Gastrocnemius medialis (tissue), 4 donors: ENCODE results near the gene TAF1B. TPM values are rescaled to one million over a fixed set of nuclear protein-coding genes. Genes with fewer than 3 reads are reported as not detected.

Experiments used
- ATAC-seq, 2 donors: fragments of 150-250 bp; one replicate each; pipeline ENCODE4 v1.9.1; 2016
- DNase-seq, 2 donors: peaks; one replicate each; pipeline ENCODE4 v3.0.0-alpha.2; 2019
- H3K27ac ChIP-seq, 4 donors: fragments of 200-600 bp; sonication (generic); 1 replicate in 1 of 4; 2 replicates in 3 of 4; pipeline ENCODE4 v1.5.1; 2016 to 2018; ENCODE audit warnings: mild to moderate bottlenecking in 2 of 4, moderate library complexity in 1 of 4
- H3K27me3 ChIP-seq, 3 donors: fragments of 200-600 bp; sonication (generic) in 2 of 3; 1 replicate in 1 of 3; 2 replicates in 2 of 3; pipeline versions ENCODE4 v1.5.1 to v1.6.0; 2016 to 2019; ENCODE audit warnings: mild to moderate bottlenecking in 1 of 3, moderate library complexity in 1 of 3
- H3K36me3 ChIP-seq, 2 donors: fragments of 200-600 bp; sonication (generic) in 1 of 2; one replicate each; pipeline ENCODE4 v1.5.1; 2017 to 2018
- H3K4me1 ChIP-seq, 2 donors: fragments of 200-600 bp; sonication (generic) in 1 of 2; one replicate each; pipeline ENCODE4 v1.5.1; 2016 to 2017; ENCODE audit warnings: mild to moderate bottlenecking in 2 of 2
- H3K4me3 ChIP-seq, 4 donors: fragments of 200-600 bp; sonication (generic) in 3 of 4; 1 replicate in 1 of 4; 2 replicates in 3 of 4; pipeline ENCODE4 v1.5.1; 2016 to 2019; ENCODE audit warnings: mild to moderate bottlenecking in 2 of 4
- H3K9me3 ChIP-seq, 3 donors: fragments of 200-600 bp; sonication (generic) in 2 of 3; 1 replicate in 1 of 3; 2 replicates in 2 of 3; pipeline ENCODE4 v1.5.1; 2016 to 2019
- CTCF ChIP-seq, 5 experiments: fragments of 450-650 bp in 3 of 5; fragments of 200-600 bp in 2 of 5; sonication (generic) in 2 of 5; IDR thresholded peaks in 4 of 5; conservative IDR thresholded peaks in 1 of 5; 1 replicate in 4 of 5; 2 replicates in 1 of 5; pipeline ENCODE4 v1.5.1; 2016 to 2019; ENCODE audit warnings: antibody characterized with exemption in 5 of 5, mild to moderate bottlenecking in 3 of 5, moderate library complexity in 3 of 5
- POLR2A ChIP-seq, 2 donors: fragments of 450-650 bp; IDR thresholded peaks; one replicate each; pipeline ENCODE4 v1.6.1; 2017; ENCODE audit warnings: antibody characterized with exemption in 2 of 2, mild to moderate bottlenecking in 2 of 2, moderate library complexity in 2 of 2
- in situ Hi-C, 4 donors: fragments of 200-750 bp; cut with MboI; loops; one replicate each; pipeline versions ENCODE4 v1.15.0 to v1.8.0; 2017; ENCODE audit warnings: low sequenced_read_pairs in 4 of 4
- intact Hi-C: fragments of 100-400 bp; cut with DNase I; formaldehyde crosslinking; loops from one replicate; pipeline ENCODE4 v1.15.1; 2023; ENCODE audit warnings: low total_unique reads
- total RNA-seq, 4 donors: library from RNA; depleted of rRNA; stranded (reverse); fragments of >200 nt; gene quantifications; one replicate each; pipeline versions ENCODE4 v1.1.0 to v1.2.3, GENCODE V29; 2016

TAF1B gene
- total RNA-seq, 4 donors from 2014 or later: 5.0 to 8.4 (median 7.3) TPM

DNA sequence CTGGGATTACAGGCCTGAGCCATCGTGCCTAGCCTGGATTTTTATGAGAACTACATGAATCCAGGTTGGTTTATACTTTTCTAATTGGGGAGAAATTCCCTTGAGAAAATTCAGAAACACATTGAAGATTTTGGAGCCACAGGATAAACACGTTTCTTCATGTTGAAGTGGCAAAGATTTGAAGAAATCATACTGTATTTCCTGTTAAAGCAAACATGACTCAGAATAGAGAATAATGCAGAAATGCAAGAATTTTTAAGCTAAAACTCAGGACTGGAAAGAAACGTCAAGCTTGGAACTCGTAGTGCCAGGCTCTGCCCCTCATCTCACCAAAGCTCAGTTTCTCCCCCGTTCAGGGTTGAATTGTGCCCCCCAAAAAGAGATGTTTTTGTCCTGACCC, 32.1 kb upstream of the TAF1B start:
- intact Hi-C loops (loop anchor here (5.0 kb wide), 2 partner anchors 101 to 236 kb away; no protein-coding TSS in a partner anchor), in situ Hi-C loops (loop anchor here in 3 of 4 donors (10.0 to 25.0 kb wide), 2 partner anchors 226 to 234 kb away; partner anchors contain the start of gene KLF11 (in 3 of the 3))
- Histone ChIP-seq H3K36me3 (no peaks in the 10 kb centered on the region), H3K27me3 (no peaks in the 10 kb centered on the region), H3K27ac (no peak overlapping the region), H3K9me3 (no peaks in the 10 kb centered on the region), H3K4me1 (peaks cover 3 to 7% of the 10 kb centered on the region in 2 donors), H3K4me3 (no peak overlapping the region)
- TF ChIP-seq CTCF (IDR thresholded peaks at IDR 0.05 in 4 of 5, conservative IDR thresholded peaks at IDR 0.05 in 1 of 5) (no peak), POLR2A (IDR thresholded peaks at IDR 0.05) (no peak)
- DNase-seq: no peak
- ATAC-seq: no peak

- Histone ChIP-seq H3K36me3 (no peaks in the 10 kb centered on the region), H3K4me3 (no peak overlapping the region), H3K9me3 (no peaks in the 10 kb centered on the region), H3K27ac (peak overlapping the region in 2 of 4 donors; percentile 39 to 42), H3K27me3 (no peaks in the 10 kb centered on the region), H3K4me1 (peaks cover 3 to 7% of the 10 kb centered on the region in 2 donors)
- ATAC-seq (peak; percentile 51 to 62), DNase-seq (no peak)
- TF ChIP-seq CTCF (IDR thresholded peaks at IDR 0.05 in 4 of 5, conservative IDR thresholded peaks at IDR 0.05 in 1 of 5) (no peak), POLR2A (IDR thresholded peaks at IDR 0.05) (no peak)
- intact Hi-C loops (loop anchor here (2.0 to 5.0 kb wide), 3 partner anchors 100 to 285 kb away; no protein-coding TSS in a partner anchor), in situ Hi-C loops (loop anchor here in 3 of 4 donors (10.0 to 25.0 kb wide), 2 partner anchors 225 to 233 kb away; partner anchors contain the start of gene KLF11 (in 3 of the 3))
These were observed 31.4 kb upstream of the TAF1B start for GRCh38 chr2:9811679-9812511.

DNA sequence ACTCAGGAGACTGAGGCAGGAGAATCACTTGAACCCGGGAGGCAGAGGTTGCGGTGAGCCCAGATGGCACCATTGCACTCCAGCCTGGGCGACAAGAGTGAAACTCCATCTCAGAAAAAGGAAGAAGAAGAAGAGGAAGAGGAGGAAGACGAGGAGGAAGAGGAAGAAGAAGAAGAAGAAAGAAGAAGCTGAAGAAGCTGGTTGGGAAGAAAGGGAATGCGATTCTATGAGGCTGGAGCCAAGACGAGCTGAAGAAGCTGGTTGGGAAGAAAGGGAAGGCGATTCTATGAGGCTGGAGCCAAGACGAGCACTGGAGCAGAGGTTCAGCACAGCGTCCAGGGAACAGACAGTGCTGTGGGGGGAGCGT, 30.3 kb upstream of the TAF1B start:
- Histone ChIP-seq H3K27ac (no peak overlapping the region), H3K27me3 (no peaks in the 10 kb centered on the region), H3K9me3 (no peaks in the 10 kb centered on the region), H3K4me1 (peaks cover 3 to 7% of the 10 kb centered on the region in 2 donors), H3K36me3 (no peaks in the 10 kb centered on the region), H3K4me3 (no peak overlapping the region)
- no peak for ATAC-seq
- intact Hi-C loops: loop anchor here (2.0 to 5.0 kb wide), 3 partner anchors 99 to 284 kb away; no protein-coding TSS in a partner anchor
- TF ChIP-seq CTCF (IDR thresholded peaks at IDR 0.05 in 4 of 5, conservative IDR thresholded peaks at IDR 0.05 in 1 of 5) (no peak), POLR2A (IDR thresholded peaks at IDR 0.05) (no peak)
- DNase-seq: no peak
- in situ Hi-C loops: loop anchor here in 3 of 4 donors (10.0 to 25.0 kb wide), 2 partner anchors 224 to 232 kb away; partner anchors contain the start of gene KLF11 (in 3 of the 3)

DNA sequence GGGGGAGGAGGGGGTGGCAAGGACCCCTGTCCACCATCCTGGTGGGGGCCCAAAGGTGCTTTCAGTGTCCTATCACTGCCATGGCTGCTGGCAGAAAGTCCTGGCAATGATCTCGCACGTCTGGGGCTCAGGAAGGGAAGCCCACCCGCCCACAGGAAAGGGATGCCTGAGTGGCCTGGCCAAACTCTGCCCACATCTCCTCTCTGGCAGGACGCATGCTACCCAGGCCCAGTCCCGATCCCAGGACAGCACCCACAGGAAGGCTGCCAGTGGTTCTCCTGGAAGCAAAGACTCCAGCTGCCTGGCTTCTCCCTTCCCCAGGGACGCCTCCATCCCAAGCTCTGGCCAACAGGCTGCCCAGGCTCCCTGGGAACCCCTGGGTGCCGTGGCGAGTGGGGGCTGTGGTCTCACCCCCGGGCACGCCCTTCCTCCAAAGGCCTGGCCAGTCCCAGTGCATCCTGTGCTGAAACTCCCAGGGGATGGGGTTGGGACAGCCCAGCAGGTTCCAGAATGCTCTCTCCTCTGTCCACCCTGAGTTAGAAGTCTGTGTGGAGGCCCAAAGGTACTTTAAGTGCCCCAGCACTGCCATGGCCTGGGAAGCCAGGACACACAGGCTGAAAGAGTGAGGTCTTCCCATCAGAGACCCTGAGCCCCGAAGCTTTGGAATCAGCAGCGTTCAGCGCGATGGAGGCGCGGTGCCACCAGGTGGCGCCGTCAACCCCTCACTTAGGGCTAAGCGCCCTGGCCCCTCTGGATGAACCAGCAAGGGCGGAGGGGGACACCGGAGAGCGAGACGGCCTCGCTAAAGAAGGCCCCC, 29.8 kb upstream of the TAF1B start:
- DNase-seq: peak; percentile 35 to 56
- intact Hi-C loops: loop anchor here (1.0 to 5.0 kb wide), 4 partner anchors 30 to 283 kb away; partner anchors contain the start of gene TAF1B
- ATAC-seq: peak; percentile 79 to 82
- Histone ChIP-seq H3K4me3 (peak overlapping the region in 3 of 4 donors; percentile 12 to 46 (median 22)), H3K9me3 (no peaks in the 10 kb centered on the region), H3K36me3 (no peaks in the 10 kb centered on the region), H3K27ac (no peak overlapping the region), H3K27me3 (no peaks in the 10 kb centered on the region), H3K4me1 (peaks cover 3 to 7% of the 10 kb centered on the region in 2 donors)
- in situ Hi-C loops: loop anchor here in 3 of 4 donors (10.0 to 25.0 kb wide), 2 partner anchors 224 to 231 kb away; partner anchors contain the start of gene KLF11 (in 3 of the 3)
- no peak for TF ChIP-seq POLR2A (IDR thresholded peaks at IDR 0.05)
- peak; percentile 82 to 93 (median 90) for TF ChIP-seq CTCF (IDR thresholded peaks at IDR 0.05 in 4 of 5, conservative IDR thresholded peaks at IDR 0.05 in 1 of 5)
